NCI-H2227 (cell line): ENCODE results near the gene ZFAND6.

Source experiments
- DNase-seq: peaks from one replicate; lab custom pipeline; 2025; ENCODE audit not compliant: unreplicated experiment; lab: John Stamatoyannopoulos, UW

Gene ZFAND6

DNA sequence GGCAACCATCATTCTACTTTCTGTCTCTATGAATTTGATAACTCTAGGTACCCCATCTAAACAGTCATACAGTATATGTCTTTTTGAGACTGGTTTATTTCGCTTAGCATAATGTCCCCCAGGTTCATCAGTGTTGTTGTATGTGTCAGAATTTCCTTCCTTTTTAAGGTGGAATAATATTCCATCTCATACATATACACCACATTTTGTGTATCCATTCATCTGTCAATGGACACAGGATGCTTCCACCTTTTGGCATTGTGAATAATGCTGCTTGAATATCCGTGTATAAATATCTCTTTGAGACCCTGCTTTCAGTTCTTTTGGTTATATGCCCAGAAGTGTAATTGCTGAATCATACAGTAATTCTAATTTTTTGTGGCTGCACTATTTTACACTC is 10.4 kb upstream of the ZFAND6 start:
- DNase-seq: no peak

DNA sequence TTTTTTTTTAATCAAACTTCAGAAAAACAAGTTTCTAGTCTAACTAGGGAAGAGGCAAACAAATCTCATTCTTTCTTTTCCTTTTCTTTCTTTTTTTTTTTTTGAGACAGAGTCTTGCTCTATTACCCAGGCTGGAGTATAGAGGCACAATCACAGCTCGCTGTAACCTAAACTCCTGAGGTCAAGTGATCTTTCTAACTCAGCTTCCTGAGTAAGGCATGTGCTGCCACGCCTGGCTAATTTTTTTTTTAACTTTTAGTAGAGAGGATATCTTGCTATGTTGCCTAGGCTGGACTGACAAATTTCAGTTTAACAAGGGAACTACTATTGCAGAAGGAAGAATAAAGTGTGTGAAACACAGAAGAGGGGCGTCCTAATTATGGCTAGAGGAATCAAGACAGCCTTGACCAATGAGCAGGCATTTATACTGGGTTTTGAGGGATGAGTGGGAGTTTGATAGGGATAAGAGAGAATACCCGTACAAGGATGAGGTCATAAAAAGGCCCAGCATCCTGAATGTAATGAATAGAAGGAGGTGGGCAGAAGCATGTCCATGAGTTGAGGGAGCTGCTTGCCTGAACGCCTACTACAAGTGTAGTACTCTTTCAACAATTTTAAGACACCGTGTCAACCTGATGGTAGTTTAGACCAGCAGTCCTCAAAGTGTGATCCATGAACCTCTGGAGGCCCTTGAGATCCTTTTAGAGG is 6.7 kb upstream of the ZFAND6 start:
- DNase-seq: no peak

DNA sequence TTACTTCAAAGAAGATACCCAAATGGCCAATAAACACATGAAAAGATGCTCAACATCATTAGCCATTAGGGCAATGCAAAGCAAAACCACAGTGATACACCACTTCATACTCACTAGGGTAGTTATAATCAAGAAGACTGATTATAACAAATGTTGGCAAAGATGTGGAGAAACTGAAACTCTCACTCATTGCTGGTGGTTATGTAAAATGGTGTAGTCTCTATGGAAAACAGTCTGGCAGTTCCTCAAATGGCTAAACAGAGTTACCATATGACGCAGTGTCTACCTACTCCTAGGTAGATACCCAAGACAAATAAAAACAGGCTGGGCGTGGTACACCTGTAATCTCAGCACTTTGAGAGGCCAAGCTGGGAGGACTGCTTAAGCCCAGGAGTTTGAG is 3.5 kb upstream of the ZFAND6 start:
- no peak for DNase-seq

DNA sequence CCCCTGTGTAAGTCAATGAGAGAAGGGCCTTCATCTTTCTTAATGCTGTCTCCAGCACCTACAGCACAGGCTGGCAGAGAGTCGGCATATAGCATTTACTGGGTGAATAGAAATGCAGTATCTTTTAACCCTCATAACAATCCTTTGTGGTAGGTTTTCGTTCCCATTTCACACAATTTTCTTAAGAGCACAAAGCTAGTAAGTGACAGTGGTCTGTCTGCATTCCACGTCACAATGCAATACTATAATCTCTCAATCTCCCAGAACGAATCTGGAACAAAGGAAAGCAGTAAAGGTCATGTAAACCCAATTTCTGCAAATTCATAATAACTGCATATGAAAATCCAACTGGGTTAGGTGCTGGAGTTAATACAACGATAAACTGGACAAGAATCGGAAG is 1.4 kb upstream of the ZFAND6 start:
- DNase-seq: no peak

DNA sequence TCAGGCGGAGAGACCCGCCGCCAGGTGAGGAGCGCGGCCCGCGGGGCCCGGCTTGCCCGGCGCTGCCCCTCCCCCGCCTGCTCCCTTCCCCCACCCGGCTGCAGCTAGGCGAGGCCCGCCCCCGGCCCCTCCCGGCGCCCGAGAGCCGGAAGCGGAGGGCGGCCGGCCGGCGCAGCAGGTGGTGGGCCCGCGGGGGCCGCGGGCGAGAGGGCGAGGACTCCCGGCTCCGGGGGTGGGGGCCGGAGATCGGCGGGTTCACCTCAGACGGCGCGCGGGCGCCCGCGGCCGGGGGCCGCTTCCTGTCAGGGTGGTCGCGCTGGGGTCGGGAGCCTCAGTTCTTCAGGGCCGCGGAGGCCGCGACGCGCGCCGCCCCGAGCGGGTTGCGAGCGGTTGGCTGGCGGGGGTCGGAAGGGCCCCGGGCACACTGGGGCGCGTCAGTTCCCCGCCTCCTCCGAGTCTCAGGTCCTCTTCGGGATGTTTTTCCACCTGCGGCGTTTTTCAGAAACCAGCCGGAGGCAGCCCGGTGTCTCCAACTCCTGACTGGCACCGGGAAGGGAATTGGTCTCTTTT is 395 bp downstream of the ZFAND6 start:
- peak; percentile 83 for DNase-seq

DNA sequence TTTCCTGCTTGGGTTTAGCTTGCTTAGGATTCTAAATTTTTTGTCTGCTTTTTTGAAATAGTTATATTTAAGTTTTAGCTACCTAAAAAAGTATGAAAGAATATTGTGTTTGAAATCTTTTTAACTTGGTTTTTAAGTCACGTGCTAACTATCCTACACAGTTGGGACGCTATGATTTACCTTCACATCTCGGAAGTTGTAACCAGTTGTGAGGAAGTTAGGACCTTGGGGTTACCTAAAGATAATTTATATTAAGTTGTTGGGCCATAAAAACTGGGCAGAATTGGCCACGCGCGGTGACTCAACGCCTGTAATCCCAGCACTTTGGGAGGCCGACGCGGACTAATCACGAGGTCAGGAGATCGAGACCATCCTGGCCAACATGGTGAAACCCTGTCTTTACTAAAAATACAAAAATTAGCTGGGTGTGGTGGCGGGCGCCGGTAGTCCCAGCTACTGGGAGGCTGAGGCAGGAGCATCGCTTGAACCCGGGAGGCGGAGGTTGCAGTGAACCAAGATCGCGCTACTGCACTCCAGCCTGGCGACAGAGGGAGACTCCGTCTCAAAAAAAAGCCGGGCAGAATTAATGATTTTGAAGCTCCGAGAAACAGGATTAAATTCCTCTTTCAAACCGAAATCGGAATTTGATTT is 1.0 kb downstream of the ZFAND6 start:
- no peak for DNase-seq

DNA sequence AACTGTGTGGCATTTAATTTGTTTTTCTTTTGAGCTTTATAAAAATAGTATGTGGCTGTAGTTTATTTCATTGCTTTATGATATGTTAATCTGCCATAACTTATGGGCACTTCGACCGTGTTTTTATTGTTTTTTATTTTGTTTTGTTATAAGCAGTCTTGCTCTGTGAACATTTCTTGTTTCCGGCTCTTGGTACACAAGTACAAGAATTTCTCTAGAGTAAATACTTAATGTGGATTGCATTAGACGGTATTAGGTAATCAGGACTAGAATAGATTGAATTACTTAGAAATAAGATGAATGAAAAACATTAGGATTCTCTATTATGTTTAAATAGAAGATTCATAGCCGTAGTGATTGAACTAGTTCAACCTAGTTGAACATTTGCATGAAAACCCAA is 2.1 kb downstream of the ZFAND6 start:
- no peak for DNase-seq

DNA sequence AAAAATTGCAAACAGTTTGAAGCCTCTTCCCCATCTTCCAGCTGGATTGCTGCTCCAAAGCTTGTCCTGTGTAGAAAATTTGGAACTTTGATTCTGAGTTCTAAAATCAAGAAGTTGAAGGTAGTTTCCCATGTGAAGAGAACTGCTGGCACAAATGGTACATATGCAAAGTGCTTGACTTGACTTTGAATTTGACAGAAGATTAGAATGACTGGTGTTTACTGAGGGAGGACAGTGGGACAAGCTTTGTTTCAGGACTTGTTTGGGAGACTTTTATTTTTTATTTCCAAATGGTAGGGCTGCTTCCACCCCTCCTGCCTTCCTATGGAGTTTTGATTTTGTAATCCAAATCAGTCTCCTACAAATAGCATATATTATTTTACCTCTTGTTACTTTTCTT is 7.4 kb downstream of the ZFAND6 start:
- DNase-seq: no peak

DNA sequence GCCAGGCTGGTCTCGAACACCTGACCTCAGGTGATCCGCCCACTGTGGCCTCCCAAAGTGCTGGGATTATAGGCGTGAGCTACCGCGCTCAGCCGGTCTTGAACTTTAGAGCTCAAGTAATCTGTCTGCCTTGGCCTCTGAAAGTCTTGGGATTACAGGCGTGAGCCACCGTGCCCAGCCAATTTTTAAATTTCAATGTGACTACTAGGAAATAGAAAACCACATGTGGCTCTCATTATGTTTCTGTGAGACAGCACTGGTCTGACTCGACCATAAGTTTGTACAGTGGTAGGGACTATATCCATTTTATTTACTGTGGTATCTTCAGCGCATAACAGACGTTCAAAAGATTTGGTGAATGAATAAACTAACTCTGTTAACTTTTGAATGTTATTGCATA is 9.1 kb downstream of the ZFAND6 start:
- DNase-seq: no peak

DNA sequence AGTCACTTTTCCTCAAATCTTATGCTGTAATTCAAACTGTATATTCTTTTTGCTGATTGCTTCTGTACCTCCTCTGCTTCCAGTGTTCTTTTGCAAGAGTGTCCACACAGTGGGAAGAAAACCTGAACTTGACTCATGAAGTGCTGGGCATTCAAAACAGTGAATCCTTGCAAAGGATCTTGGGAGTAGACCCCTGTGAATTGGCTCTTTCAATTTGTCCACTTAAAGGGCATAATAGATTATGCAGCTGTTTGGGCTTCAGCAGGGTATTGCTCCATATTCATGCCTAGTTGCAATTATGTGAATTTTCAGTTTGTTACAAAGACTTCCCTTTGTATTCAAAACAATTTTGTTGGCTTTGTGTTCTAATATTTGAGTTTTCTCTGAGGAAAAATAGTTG is 11.4 kb downstream of the ZFAND6 start:
- DNase-seq: peak; percentile 16

DNA sequence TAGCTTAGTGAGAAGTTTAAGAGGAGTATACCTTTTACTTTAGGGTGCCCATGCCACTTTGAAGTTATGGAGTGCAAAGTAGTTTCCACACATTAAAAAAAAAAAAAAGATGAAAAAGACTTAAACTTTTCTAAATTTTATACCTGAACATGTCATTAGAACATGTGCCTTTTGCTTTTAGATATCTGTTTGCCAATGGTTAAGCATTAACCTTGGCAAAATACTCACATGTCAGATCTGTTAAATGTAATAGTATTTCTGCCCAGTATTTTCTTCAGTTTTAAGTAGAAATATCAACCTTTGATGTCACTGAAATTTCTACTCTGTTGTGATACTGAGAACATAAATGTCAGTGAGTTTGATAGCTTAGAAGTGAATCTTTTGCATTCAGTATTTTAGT is 12.2 kb downstream of the ZFAND6 start:
- no peak for DNase-seq

DNA sequence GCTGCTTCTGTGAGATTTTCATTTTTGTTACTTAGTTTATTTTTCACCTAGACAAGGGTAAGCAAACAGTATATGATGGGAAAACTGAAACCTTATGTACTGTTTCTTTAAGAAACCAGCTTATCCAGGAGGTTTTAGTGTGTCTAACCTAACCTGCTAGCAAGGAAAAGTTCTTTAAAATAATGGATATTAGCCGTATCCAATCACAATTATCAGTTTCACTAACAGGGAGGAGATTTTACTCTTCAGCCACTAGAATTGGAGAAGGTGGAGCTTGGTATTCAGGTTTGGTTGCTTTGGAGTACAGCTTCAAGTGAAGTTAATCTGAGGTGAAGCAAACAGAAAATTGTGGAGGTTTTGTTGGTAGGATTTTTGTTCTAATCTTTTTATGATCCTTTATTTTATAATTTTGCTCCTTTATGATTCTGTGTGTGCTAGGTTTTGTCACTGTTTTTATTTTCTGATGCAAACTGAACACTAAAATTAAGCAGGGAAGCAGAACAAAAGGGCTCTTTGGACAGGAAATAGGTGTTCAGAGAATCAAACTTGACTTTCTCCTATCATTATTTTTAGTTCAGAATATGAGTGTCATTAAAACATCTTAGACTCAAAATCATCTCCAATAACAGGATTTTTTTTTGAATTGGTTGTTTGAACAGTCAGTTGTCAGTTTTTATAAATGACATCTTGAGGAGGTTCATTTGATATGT is 13.0 kb downstream of the ZFAND6 start:
- DNase-seq: peak; percentile 84

DNA sequence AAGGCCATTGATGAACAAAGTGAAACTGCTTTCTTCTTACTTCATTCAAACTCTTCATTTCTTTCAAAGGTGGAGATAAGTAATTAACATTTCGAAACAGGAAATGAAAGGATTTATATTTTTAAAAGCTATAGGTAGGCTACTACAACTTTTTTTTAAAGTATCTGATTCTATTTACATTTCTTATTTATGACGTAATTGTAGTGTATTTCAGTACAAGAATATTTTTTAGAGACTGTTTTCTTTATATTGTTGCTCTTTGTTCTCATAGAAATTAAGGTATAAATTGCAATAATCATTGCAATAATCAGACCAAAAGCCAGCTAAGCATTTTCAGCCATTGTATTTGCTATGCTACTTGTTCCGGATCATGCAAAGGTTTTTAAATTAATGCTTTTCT is 13.7 kb downstream of the ZFAND6 start:
- DNase-seq: no peak

DNA sequence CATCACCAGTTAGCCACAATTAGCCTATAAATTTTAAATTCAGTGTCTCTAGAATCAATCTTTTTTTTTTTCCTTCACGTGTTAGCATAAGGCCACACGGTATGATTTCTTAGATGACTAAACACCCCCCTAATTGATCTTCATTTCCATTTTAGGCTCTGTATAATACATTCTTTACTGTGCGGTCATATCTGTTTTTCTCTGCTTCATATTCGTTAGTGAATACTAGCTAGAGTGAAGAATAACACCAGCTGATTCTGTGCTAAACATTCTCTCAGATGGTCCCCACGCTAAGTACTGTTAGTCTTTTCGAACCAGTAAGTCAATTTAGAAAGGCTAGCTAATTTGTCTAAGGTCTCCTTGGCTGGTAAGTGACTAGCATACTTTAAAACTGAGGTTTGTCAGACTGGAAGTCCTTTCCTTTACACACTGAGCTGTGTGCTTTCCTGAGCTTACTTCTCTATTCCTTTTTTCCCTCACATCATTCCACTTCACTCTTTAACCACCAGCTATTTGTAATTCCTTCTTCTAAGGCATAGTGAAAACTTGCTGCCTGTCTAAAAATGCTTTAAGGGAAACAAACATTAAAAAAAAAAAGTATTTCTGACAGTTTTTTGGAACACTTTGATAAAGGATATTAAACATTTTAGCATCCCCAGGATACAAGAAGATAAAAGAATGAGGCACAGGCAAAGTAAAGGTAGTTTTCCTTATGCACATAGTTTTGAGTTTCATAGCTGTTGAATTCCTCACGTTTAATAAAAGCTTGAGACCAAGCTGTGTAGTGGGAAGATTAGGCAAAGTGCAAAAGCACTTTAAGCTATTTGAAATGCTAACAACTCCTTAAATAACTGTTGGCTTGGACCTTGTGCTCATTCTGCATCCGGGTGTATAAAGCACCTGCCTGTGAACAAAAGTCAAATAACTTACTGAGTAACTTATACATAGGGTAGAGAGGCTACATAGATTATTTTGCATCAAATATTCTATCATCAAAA is 17.1 kb downstream of the ZFAND6 start:
- no peak for DNase-seq

DNA sequence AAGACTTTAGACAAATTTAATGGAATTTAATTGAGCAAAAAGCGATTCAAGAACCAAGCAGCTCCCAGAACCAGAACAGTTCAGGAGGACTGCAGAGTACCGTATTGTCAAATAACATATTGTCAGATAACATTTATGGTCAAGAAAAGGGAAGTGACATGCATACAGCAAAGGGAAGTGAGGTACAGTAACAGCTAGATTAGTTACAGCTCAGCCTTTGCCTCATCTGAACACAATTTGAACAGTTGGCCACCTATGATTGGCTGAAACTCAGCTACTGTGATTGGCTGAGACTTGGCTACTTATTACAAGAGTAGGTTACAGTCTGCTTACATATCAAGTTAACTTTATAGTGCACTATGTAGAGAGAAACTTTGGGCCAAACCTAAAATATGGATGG is 21.9 kb downstream of the ZFAND6 start:
- no peak for DNase-seq

DNA sequence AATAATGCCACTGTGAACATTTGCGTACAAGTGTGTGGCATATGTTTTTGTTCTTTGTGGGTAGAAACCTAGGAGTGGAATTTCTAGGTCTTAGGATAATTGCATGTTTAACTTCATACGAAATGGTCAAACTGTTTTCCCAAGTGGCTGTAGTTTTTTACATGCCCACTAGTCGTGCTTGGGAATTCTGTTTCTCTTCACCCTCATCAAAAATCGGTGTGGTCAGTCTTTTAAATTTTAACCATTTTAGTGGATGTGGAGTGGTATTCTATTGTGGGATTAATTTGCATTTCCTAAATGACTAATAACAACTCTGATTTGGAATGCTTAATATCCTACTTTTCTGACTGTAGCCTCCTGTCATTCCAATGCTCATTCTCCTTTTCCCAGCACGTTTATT is 27.6 kb downstream of the ZFAND6 start:
- DNase-seq: no peak

DNA sequence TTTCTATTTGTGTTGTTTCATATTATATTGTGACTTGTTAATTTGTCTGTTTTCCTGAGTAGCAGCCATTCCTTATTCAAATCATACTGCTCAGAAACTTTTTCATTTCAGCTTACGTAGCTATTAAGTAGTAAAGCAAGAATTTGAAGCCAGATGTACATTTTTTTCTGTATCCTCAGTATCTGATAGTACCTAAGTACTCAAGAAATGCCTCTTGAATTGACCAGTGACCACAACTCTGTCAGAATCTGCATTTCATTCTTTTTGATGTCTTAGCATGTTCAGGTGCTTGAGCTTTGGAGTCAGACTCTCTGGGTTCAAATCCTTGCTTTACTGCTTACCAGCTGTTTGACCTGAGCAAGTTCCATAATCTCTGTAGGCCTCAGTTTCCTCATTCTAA is 30.6 kb downstream of the ZFAND6 start:
- no peak for DNase-seq

DNA sequence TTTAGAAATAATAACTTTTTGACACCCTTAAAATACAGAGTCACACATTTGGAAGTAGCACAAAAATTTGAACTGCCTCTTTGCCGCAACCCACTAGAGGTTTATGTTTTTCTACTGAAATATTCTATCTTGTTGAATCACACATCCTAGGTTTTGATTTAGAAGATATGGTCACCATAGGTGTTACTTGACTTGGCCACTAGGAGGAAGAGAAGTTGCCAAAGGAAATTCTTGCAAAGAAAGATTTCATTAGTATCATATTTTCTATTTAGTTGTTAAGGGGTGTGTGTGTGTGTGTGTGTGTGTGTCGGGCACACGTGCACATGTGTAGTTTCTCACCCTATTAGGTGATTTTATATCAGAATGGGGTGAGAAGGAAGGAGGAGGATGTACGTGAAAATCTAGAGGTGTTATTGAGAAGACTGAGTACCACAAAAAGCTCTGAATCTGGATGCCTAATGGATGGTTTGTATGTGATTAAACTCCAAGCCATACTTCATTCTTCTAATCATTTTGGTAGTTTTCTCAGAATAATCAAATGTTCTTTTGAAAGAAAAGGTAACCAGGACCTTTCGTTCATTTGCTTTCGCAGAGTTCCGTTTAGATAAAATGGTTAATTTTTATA is 31.5 kb downstream of the ZFAND6 start:
- DNase-seq: no peak

DNA sequence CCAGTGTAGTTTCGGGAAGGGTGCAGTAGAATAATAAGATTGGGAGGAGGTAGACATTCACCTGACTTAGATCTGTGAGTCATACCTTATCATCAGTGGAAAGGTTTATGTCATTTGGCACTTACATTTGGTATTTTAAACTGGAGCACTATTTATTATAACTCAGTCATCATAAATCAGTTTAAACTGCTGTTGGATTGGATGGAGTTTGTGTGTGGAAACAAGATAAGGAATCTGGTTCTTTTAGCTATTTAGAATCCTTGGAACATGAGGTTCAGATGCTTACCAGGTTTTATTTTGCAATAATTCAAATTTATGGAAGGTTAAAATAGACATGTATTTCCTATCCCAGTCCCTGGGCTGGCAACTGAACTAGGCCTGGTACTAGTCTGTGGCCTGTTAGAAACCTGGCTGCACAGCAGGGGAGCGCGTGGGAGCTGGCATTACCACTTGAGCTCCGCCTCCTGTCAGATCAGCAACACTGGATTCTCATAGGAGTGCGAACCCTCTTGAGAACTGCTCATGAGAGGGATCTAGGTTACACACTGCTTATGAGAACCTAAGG is 34.5 kb downstream of the ZFAND6 start:
- DNase-seq: peak; percentile 22

DNA sequence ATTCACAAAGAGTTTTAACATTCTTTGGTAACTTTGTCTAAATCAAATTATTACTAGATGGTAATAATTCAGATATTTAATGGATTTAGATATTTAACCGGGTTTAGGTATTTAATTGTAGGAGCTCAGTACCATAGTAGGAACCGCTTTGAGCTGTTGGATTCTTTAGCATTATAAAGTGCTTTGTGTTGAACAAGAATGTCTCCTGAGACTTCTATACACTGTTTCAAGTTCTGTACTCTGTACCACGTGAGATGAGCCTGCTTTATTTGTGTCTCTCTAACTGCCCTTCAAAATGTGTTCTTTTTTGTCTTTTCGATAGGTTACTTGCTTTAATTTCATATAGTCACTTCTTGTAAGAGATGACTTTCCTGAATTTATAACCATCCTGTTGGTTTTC is 36.0 kb downstream of the ZFAND6 start:
- no peak for DNase-seq
